WTC11 (cell line): ENCODE measurements around the gene FAM107A.

Experiments
- CTCF ChIP-seq: fragments of 200-600 bp; IDR thresholded peaks from 2 replicates; pipeline ENCODE4 v1.8.0; 2022; ENCODE audit warnings: antibody characterized with exemption
- ELF4 ChIP-seq: sonication (generic); formaldehyde crosslinking; IDR thresholded peaks from 2 replicates; pipeline ENCODE4 v1.8.1; 2022; ENCODE audit warnings: low read depth, mild to moderate bottlenecking, moderate library complexity, missing genetic modification reagents
- FOXJ3 ChIP-seq: sonication (generic); formaldehyde crosslinking; IDR thresholded peaks from 2 replicates; pipeline ENCODE4 v1.9.0; 2021; ENCODE audit warnings: missing genetic modification reagents, mild to moderate bottlenecking, borderline replicate concordance
- FOXK1 ChIP-seq: sonication (generic); formaldehyde crosslinking; IDR thresholded peaks from 2 replicates; pipeline ENCODE4 v1.8.0; 2022; ENCODE audit warnings: mild to moderate bottlenecking, moderate library complexity, missing genetic modification reagents
- FOXP4 ChIP-seq: sonication (generic); formaldehyde crosslinking; IDR thresholded peaks from 2 replicates; pipeline ENCODE4 v1.8.0; 2022; ENCODE audit warnings: mild to moderate bottlenecking, missing genetic modification reagents
- JUN ChIP-seq: sonication (generic); formaldehyde crosslinking; IDR thresholded peaks from 2 replicates; pipeline ENCODE4 v1.8.0; 2023; ENCODE audit warnings: mild to moderate bottlenecking, missing genetic modification reagents
- MAX ChIP-seq: sonication (generic); formaldehyde crosslinking; IDR thresholded peaks from 2 replicates; pipeline ENCODE4 v1.8.0; 2022; ENCODE audit warnings: mild to moderate bottlenecking, missing genetic modification reagents
- NR1H2 ChIP-seq: sonication (generic); formaldehyde crosslinking; IDR thresholded peaks from 2 replicates; pipeline ENCODE4 v1.9.0; 2021; ENCODE audit warnings: mild to moderate bottlenecking, moderate library complexity, missing genetic modification reagents
- NR2C2 ChIP-seq: sonication (generic); formaldehyde crosslinking; IDR thresholded peaks from 2 replicates; pipeline ENCODE4 v1.8.0; 2022; ENCODE audit warnings: mild to moderate bottlenecking, missing genetic modification reagents
- TEAD4 ChIP-seq: sonication (generic); formaldehyde crosslinking; IDR thresholded peaks from 2 replicates; pipeline ENCODE4 v1.8.0; 2022; ENCODE audit warnings: mild to moderate bottlenecking, missing genetic modification reagents
- USF1 ChIP-seq: sonication (generic); formaldehyde crosslinking; IDR thresholded peaks from 2 replicates; pipeline ENCODE4 v1.8.0; 2022; ENCODE audit warnings: mild to moderate bottlenecking, missing genetic modification reagents

GRCh38 chr3:58612830-58613229 lies 35.6 kb upstream of the FAM107A start:
- TF ChIP-seq ELF4 (CRISPR knock-in tag) (no peak), MAX (CRISPR knock-in tag) (no peak), CTCF (no peak), NR2C2 (CRISPR knock-in tag) (no peak), FOXJ3 (CRISPR knock-in tag) (no peak), FOXP4 (no peak), JUN (CRISPR knock-in tag) (no peak), NR1H2 (CRISPR knock-in tag) (no peak), FOXK1 (no peak), TEAD4 (CRISPR knock-in tag) (no peak), USF1 (CRISPR knock-in tag) (no peak)
